KMS-11 (cell line): ENCODE results near the gene KCNQ1.

Experiments used
- H2AFZ ChIP-seq: fragments of 200-600 bp; sonication (generic); 2 replicates; pipeline ENCODE4 v1.6.1; 2016; ENCODE audit warnings: antibody characterized with exemption, mixed run types, low read depth
- H3K27ac ChIP-seq: fragments of 200-600 bp; sonication (generic); 2 replicates; pipeline ENCODE4 v1.6.1; 2016; ENCODE audit warnings: mild to moderate bottlenecking, mixed run types
- H3K27me3 ChIP-seq: fragments of 200-600 bp; sonication (generic); 2 replicates; pipeline ENCODE4 v1.6.1; 2017; ENCODE audit warnings: mild to moderate bottlenecking, low read depth, mixed run types, moderate library complexity; ENCODE audit not compliant: insufficient read depth
- H3K36me3 ChIP-seq: fragments of 200-600 bp; sonication (generic); 2 replicates; pipeline ENCODE4 v1.6.1; 2017; ENCODE audit warnings: mild to moderate bottlenecking, mixed run types; ENCODE audit not compliant: insufficient read depth
- H3K4me1 ChIP-seq: fragments of 200-600 bp; sonication (generic); 2 replicates; pipeline ENCODE4 v1.6.1; 2016; ENCODE audit warnings: mild to moderate bottlenecking, low read depth, mixed run types; ENCODE audit not compliant: poor library complexity, severe bottlenecking
- H3K4me2 ChIP-seq: fragments of 200-600 bp; sonication (generic); 2 replicates; pipeline ENCODE4 v1.7.0; 2016; ENCODE audit warnings: mild to moderate bottlenecking, mixed run types
- H3K4me3 ChIP-seq: fragments of 200-600 bp; sonication (generic); IDR thresholded peaks from 2 replicates; pipeline ENCODE4 v1.6.1; 2017; ENCODE audit warnings: low read depth, low read length, mixed read lengths; ENCODE audit not compliant: insufficient read depth
- H3K79me2 ChIP-seq: fragments of 200-600 bp; sonication (generic); 2 replicates; pipeline ENCODE4 v1.6.1; 2016; ENCODE audit warnings: low read depth, mixed run types; ENCODE audit not compliant: insufficient read depth
- H3K9ac ChIP-seq: fragments of 200-600 bp; sonication (generic); 2 replicates; pipeline ENCODE4 v1.6.1; 2016; ENCODE audit warnings: mild to moderate bottlenecking, mixed run types
- H4K20me1 ChIP-seq: fragments of 200-600 bp; sonication (generic); 2 replicates; pipeline ENCODE4 v1.6.1; 2016; ENCODE audit warnings: mild to moderate bottlenecking, mixed run types; ENCODE audit not compliant: insufficient read depth
- CTCF ChIP-seq: fragments of 200-600 bp; sonication (generic); conservative IDR thresholded peaks from 2 replicates; pipeline ENCODE4 v1.6.1; 2017; ENCODE audit warnings: low read depth, mild to moderate bottlenecking, antibody characterized with exemption, low read length, moderate library complexity, mixed read lengths

The KCNQ1 gene

DNA sequence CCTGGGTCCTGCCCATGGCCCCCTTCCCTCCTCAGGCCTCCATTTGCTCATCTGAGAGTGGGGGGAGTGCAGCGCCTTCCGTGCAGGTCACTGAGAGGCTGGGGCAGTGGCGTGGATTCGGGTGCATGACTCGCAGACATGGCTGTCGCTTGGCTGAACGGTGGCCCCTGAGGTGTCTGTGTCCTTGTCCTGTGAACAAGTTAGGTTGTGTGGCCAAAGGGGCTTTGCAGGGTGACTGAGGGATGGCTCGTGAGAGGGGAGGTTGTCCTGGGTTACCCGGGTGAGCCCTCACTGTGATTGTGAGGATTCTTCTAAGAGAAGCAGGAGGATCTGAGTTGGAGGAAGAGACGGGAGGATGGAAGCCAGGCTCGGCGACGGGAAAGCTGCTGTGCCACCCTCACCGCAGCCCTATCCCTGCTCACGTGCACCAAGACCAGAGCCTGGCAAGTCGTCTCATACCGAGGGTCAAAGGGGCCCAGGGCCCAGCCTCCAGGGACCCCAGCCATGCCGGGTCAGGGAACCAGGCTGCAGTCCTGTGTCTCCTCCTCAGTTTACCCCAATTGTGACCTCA, 79.1 kb downstream of the KCNQ1 start:
- Histone ChIP-seq H2AFZ (no peak overlapping the region), H3K9ac (no peak overlapping the region), H3K27ac (no peak overlapping the region), H3K4me1 (no peaks in the 10 kb centered on the region), H3K4me3 (no peak overlapping the region), H3K4me2 (no peak overlapping the region), H3K27me3 (no peaks in the 10 kb centered on the region), H4K20me1 (no peaks in the 10 kb centered on the region), H3K79me2 (no peaks in the 10 kb centered on the region), H3K36me3 (no peaks in the 10 kb centered on the region)
- no peak for TF ChIP-seq CTCF

DNA sequence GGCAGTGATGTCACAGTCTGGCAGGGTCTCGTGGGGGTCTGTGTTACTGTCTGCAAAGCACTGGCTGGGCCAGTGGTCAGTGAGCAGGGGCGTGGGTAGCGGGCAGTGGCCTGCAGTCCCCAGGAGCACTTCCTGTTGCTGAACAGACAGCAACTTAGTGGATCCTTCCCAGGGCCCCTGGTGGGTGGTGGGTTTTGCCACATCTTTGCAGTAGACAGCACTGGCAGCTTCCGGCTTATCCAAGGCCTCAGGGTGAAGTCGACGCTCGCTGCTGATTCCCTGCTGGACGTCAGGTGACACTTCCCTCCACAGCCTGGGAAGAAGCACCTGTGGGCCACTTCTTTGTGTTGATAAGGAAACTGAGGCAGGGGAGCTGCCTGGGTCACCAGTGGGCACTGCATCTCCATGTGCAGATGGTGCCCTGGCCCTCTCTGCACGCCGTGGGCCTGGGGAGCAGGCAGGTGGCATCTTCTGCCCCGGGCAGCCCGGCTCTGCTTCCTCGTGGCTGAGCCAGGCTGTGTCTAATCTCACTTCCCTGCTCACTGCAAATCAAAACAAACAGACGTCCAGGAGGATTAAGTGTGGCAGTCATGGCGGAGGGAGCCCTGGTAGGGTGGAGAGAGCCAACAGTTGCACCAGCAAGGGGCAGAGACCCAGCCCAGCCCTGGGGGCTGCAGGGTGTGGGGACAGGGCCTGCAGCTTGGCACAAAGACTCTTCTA, 79.8 kb downstream of the KCNQ1 start:
- H3K4me1 ChIP-seq = no peaks in the 10 kb centered on the region
- H3K27ac ChIP-seq = no peak overlapping the region
- H4K20me1 ChIP-seq = no peaks in the 10 kb centered on the region
- no peaks in the 10 kb centered on the region for H3K27me3 ChIP-seq
- no peak for TF ChIP-seq CTCF
- no peak overlapping the region for H2AFZ ChIP-seq
- H3K4me2 ChIP-seq = no peak overlapping the region
- no peak overlapping the region for H3K4me3 ChIP-seq
- no peak overlapping the region for H3K9ac ChIP-seq
- H3K79me2 ChIP-seq = no peaks in the 10 kb centered on the region
- no peaks in the 10 kb centered on the region for H3K36me3 ChIP-seq

- H3K4me3 ChIP-seq = no peak overlapping the region
- H3K4me2 ChIP-seq = no peak overlapping the region
- H3K4me1 ChIP-seq = no peaks in the 10 kb centered on the region
- no peak for TF ChIP-seq CTCF
- H3K9ac ChIP-seq = no peak overlapping the region
- H2AFZ ChIP-seq = no peak overlapping the region
- H3K79me2 ChIP-seq = no peaks in the 10 kb centered on the region
- H3K27ac ChIP-seq = no peak overlapping the region
- no peaks in the 10 kb centered on the region for H4K20me1 ChIP-seq
- no peaks in the 10 kb centered on the region for H3K27me3 ChIP-seq
- H3K36me3 ChIP-seq = no peaks in the 10 kb centered on the region
These were observed 80.5 kb downstream of the KCNQ1 start for GRCh38 chr11:2525166-2525861.

DNA sequence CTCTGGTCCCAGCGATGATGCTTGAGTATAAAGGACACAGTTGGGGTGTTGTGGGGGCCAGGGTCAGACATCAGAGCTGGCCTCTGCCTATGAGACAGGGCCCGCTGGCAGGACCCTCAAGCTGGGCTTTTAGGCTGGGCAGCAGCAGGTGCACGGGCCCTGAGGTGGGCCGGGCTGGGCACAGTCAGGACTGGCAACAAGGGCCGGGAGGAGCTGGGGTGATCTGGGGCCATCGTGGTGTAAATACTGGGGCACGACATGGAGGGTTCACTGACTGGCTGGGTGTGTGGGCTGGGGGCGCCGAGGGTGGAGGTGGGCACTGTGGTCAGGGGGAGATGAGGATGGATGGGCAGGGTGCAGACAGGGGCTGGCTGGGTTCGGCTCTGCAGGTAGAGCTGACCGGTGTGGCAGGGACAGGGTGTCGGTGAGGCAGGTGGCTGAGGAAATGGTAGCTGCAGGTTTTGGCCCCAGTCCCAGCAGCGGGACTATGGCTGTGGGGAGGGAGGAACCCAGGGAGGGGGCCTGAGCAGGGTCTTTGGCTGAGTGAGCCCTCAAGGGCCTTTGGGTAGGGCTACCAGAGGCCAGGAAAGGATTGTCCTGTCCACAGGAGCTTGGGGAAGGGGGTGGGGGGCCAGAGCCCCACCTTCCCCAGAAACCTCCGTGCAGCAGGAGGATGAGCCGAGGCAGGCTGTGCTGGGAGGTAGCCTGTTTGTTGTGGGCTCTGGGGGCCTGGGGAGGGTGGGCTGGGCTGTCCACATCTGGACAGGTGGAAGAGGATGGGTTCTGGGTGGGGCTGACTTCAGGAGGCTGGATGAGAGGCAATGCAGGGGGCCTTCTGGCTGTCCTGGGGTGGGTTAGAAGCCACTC, 81.4 kb downstream of the KCNQ1 start:
- no peaks in the 10 kb centered on the region for H3K4me1 ChIP-seq
- no peak overlapping the region for H3K27ac ChIP-seq
- H3K4me2 ChIP-seq = no peak overlapping the region
- no peak overlapping the region for H3K4me3 ChIP-seq
- H3K9ac ChIP-seq = no peak overlapping the region
- no peaks in the 10 kb centered on the region for H3K27me3 ChIP-seq
- H4K20me1 ChIP-seq = no peaks in the 10 kb centered on the region
- no peak for TF ChIP-seq CTCF
- H2AFZ ChIP-seq = no peak overlapping the region
- H3K36me3 ChIP-seq = no peaks in the 10 kb centered on the region
- H3K79me2 ChIP-seq = no peaks in the 10 kb centered on the region
